ENCODE data around the gene HMGCLL1.

Gene HMGCLL1

DNA sequence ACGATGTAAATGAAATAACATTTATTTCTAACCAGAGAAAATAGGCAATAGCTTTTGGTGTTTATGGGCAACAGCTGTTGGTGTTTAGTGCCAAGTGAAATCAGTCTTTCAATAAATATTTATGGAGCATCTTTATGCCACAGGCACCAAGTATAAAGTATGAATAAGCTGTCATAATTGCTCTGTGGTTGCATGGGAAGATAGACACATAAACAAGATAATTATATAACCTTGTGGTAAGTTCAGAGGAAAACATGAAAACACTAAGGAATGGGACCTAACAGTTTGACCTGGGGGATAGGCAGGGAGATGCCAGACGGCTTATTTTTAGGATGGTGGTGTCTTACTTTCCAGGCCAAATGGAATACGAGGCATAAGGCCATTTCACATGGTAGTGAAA, 140.8 kb downstream of the HMGCLL1 start:
- no peak for FAIRE-seq

DNA sequence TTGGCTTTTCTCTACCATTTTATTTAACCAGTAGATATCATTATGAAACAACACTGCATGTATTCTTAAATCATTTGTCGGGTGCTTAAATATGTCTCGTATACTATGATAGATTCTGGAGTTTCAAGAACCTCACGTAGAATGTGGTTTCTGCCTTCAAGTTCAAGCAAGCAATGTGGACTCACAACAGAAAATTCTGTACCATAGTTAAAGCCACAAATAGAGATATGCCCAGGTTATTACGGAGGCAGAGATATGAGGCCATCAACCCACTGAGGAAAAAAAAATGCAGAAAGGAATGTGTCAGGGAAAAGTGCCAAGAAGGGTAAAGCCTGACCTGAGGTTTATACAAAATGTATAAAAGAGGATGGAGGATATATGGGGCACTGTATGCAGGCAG, 141.9 kb downstream of the HMGCLL1 start:
- no peak for FAIRE-seq

DNA sequence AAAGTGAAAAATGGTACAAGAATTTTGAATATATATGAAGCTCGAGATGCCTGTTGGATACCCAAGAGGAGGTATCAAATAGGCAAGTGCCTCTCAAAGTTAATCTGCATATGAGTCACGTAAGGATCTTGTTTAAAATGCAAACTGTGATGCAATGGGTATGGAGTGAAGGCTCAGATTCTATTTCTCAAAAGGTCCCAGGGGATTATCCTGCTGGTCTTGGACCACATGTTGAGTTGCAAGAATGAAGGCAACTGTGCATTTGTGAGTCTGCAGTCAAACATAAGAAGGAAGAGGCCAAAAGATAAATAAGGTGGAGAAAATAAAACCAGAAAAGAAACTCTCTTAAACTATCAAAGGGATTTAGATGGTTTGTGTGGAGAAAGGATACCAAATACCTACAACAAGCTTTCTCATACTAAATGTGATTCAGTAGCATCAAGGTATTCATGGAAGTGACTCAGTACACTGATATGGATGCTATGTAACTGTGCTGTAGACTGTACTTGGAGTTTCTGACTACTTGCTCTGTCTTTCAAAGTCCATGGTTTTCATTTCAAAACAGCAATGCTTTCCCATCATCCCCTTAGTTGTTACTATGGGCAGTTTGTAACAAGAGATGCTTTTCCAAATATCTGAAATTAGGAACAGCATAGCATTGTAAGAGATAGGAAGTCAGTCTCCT, 145.4 kb downstream of the HMGCLL1 start:
- no peak for FAIRE-seq

DNA sequence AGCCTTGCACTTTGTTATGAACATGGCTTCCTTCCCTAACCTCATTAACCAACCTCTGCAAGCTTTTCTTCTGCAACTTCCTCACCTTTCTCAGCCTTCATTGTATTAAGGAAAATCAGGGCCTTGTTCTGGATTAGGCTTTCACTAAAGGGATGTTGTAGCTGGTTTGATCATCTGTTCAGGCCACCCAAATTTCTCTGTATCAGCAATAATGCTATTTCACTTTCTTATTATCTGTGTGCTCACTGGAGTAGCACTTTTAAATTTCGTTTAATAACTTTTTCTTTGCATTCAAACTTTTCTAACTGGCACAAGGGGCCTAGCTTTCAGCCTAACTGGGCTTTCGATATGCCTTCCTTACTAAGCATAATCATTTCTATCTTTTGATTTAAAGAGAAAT, 155.1 kb downstream of the HMGCLL1 start:
- FAIRE-seq, result no peak

GRCh38 chr6:55410674-55411073, 168.3 kb downstream of the HMGCLL1 start:
- FAIRE-seq, result no peak

GRCh38 chr6:55405474-55406235, 173.3 kb downstream of the HMGCLL1 start:
- no peak for FAIRE-seq

GRCh38 chr6:55399351-55399750, 179.6 kb downstream of the HMGCLL1 start:
- no peak for FAIRE-seq

DNA sequence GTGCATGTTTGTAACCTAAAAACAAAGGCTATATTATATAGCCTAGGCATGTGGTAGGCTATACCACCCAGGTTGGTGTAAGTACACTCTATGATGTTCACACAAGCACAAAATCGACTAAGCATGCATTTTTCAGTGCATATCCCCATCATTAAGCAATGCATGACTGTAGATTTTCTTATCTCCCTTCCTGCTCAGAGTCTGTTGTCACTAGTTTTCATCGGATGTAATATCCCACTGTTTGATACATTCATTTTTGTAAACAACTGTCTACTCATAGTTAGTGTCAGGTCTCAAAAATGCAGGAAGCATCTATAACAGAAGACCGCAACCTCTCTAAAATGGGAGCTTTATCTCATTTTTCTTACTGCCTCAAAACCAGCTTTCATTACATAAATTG, 181.0 kb downstream of the HMGCLL1 start:
- no peak for FAIRE-seq

DNA sequence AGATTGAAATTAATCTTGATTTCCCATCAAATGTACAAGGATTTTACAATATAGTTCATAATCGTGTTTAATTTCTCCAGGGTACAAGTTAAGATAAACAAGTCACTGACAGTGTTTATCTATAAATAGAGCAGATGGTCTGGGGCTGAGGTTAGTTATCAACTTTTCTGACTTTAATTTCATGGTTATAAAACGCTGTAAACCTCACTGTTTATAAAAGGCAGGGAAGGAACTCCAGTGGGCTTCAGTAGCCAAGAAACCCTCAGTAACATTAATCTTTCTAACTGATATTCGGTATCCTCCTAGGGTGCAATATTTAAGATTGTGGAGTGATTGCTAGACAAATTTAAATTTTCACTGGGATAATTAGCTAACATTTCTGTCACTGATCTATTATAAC, 183.1 kb downstream of the HMGCLL1 start:
- no peak for FAIRE-seq

DNA sequence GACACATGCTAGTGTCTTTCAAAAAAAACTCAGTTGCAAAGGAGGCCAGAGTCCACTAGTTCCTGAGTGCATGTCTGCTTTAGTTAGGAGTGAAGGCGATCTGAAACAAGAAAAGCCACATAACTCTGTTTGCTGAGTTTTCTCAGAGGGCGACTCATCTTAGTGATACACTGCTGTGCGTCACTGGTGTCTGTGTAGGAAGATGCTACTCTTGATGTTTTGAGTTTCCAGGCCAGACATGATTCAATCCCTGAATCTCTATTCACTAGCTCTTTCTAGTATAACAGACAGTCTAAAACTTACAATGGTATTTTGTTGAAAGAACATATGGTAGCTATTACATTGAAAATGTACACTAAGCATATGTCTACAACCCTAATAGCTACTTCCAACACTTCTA, 190.8 kb downstream of the HMGCLL1 start:
- no peak for FAIRE-seq

All from TTC549 (cell line).